ENCODE results near the gene WSB1.

DNA sequence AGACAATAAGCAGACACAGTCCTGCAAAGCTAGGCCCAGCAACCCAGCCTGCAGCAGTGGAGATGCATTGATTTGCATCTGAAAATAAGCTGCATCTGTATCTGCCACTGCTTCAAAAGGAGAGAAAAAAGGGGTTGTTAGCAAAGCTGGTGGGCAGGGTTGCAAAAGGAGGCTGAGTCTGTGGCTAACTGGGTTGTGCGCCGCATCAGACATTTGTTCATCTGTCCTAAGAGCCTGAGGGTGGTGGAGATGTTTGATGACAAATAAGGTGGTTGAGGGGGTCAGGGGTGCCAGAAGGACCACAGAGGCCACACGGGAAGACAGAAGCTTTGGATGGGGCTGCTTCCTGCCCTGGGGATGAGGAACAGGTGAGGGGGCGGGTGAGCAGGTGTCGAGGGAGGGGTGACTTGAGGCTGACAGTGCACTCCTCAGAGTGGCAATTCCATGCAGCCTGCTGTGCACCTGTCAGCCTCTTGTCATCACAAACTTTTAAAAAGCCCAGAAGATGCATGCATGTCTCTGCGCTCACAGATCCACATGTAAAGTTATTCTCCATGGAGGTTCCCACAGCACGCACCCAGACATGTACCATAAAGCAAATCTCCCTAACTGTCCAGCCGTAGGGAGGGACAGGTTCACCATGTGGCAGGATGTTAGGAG lies 35.4 kb downstream of the WSB1 start:
- TF ChIP-seq, protein P1, sequence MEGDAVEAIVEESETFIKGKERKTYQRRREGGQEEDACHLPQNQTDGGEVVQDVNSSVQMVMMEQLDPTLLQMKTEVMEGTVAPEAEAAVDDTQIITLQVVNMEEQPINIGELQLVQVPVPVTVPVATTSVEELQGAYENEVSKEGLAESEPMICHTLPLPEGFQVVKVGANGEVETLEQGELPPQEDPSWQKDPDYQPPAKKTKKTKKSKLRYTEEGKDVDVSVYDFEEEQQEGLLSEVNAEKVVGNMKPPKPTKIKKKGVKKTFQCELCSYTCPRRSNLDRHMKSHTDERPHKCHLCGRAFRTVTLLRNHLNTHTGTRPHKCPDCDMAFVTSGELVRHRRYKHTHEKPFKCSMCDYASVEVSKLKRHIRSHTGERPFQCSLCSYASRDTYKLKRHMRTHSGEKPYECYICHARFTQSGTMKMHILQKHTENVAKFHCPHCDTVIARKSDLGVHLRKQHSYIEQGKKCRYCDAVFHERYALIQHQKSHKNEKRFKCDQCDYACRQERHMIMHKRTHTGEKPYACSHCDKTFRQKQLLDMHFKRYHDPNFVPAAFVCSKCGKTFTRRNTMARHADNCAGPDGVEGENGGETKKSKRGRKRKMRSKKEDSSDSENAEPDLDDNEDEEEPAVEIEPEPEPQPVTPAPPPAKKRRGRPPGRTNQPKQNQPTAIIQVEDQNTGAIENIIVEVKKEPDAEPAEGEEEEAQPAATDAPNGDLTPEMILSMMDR (conservative IDR thresholded peaks at IDR 0.05; ENCODE audit: low read length): no peak
- TF ChIP-seq EZH2phosphoT487 (IDR thresholded peaks at IDR 0.05; ENCODE audit: borderline replicate concordance): no peak
